Trophoblast cell (in vitro differentiated cells and primary cell): ENCODE results near the gene GOLGA6L1.
"Not testable (repeated sequence)": the region's sequence is repeated elsewhere in the genome, so short reads cannot be mapped to it uniquely, and the experiment has no call there.

ENCODE experiments used
- DNase-seq, 2 donors: peaks; one replicate each; pipeline ENCODE4 v3.0.0-alpha.2; 2016
- H2AFZ ChIP-seq: 2 replicates; pipeline ENCODE4 v1.6.1; 2013; ENCODE audit warnings: low read length, moderate library complexity, mild to moderate bottlenecking; ENCODE audit not compliant: insufficient read depth, poor library complexity
- H2AK5ac ChIP-seq: 2 replicates; pipeline ENCODE4 v1.6.1; 2013; ENCODE audit warnings: mild to moderate bottlenecking, low read length
- H2BK120ac ChIP-seq: 2 replicates; pipeline ENCODE4 v1.6.1; 2013; ENCODE audit warnings: low read length, mild to moderate bottlenecking, moderate library complexity; ENCODE audit not compliant: insufficient read depth, poor library complexity
- H2BK12ac ChIP-seq: 2 replicates; pipeline ENCODE4 v1.6.1; 2013; ENCODE audit warnings: mild to moderate bottlenecking, low read length, moderate library complexity
- H2BK5ac ChIP-seq: 2 replicates; pipeline ENCODE4 v1.6.1; 2013; ENCODE audit warnings: low read length, low read depth, moderate library complexity, mild to moderate bottlenecking; ENCODE audit not compliant: poor library complexity
- H3K14ac ChIP-seq: 2 replicates; pipeline ENCODE4 v1.6.1; 2013; ENCODE audit warnings: mild to moderate bottlenecking, low read length
- H3K18ac ChIP-seq: 2 replicates; pipeline ENCODE4 v1.6.1; 2013; ENCODE audit warnings: mild to moderate bottlenecking, low read length
- H3K23ac ChIP-seq: 2 replicates; pipeline ENCODE4 v1.6.1; 2013; ENCODE audit warnings: low read length
- H3K27ac ChIP-seq: 2 replicates; pipeline ENCODE4 v1.5.1; 2013; ENCODE audit warnings: low read depth, mild to moderate bottlenecking, inconsistent platforms, low read length, moderate library complexity
- H3K27me3 ChIP-seq: 2 replicates; pipeline ENCODE4 v1.6.1; 2013; ENCODE audit warnings: inconsistent platforms, mild to moderate bottlenecking, low read length, moderate library complexity; ENCODE audit not compliant: insufficient read depth
- H3K36me3 ChIP-seq, 2 experiments: 1 replicate in 1 of 2; 2 replicates in 1 of 2; pipeline ENCODE4 v1.6.1; 2013; ENCODE audit warnings: low read length in 2 of 2, mild to moderate bottlenecking in 2 of 2, moderate library complexity in 1 of 2; ENCODE audit not compliant: insufficient read depth in 2 of 2, control insufficient read depth in 1 of 2
- H3K4ac ChIP-seq: 2 replicates; pipeline ENCODE4 v1.6.1; 2013; ENCODE audit warnings: low read depth, mild to moderate bottlenecking, low read length, moderate library complexity
- H3K4me1 ChIP-seq, 2 experiments: 1 replicate in 1 of 2; 2 replicates in 1 of 2; pipeline ENCODE4 v1.6.1; 2013; ENCODE audit warnings: low read length in 2 of 2, mild to moderate bottlenecking in 2 of 2, moderate library complexity in 1 of 2; ENCODE audit not compliant: insufficient read depth in 2 of 2, control insufficient read depth in 1 of 2
- H3K4me2 ChIP-seq: 2 replicates; pipeline ENCODE4 v1.6.1; 2013; ENCODE audit warnings: inconsistent platforms, mild to moderate bottlenecking, low read length, moderate library complexity
- H3K4me3 ChIP-seq: 2 replicates; pipeline ENCODE4 v1.5.1; 2013; ENCODE audit warnings: mild to moderate bottlenecking, low read depth, low read length, inconsistent platforms
- H3K79me1 ChIP-seq: one replicate; pipeline ENCODE4 v1.6.1; 2013; ENCODE audit warnings: low read length
- H3K79me2 ChIP-seq: 2 replicates; pipeline ENCODE4 v1.6.1; 2013; ENCODE audit warnings: low read length, mild to moderate bottlenecking; ENCODE audit not compliant: control insufficient read depth, insufficient read depth, poor library complexity
- H3K9ac ChIP-seq: 2 replicates; pipeline ENCODE4 v1.6.1; 2013; ENCODE audit warnings: mild to moderate bottlenecking, low read length
- H3K9me3 ChIP-seq: 2 replicates; pipeline ENCODE4 v1.6.1; 2013; ENCODE audit warnings: low read depth, mild to moderate bottlenecking, control low read depth, inconsistent platforms, low read length; ENCODE audit not compliant: insufficient read depth
- H4K12ac ChIP-seq: 2 replicates; pipeline ENCODE4 v1.6.1; 2013; ENCODE audit warnings: low read depth, mild to moderate bottlenecking, low read length, moderate library complexity
- H4K8ac ChIP-seq: 2 replicates; pipeline ENCODE4 v1.6.1; 2013; ENCODE audit warnings: low read depth, mild to moderate bottlenecking, low read length, moderate library complexity
- H4K91ac ChIP-seq: one replicate; pipeline ENCODE4 v1.6.1; 2013; ENCODE audit warnings: low read depth, mild to moderate bottlenecking, low read length, moderate library complexity
- WGBS: extraction: QIAGEN DNeasy Blood & Tissue Kit; methylation state at CpG from one replicate; pipeline ENCODE4 v1.1.7; 2013; ENCODE audit warnings: missing lambda C conversion rate; ENCODE audit not compliant: insufficient read length, insufficient coverage; ENCODE audit errors: extremely low coverage; 5-methylcytosine and 5-hydroxymethylcytosine counted together

Gene GOLGA6L1

DNA sequence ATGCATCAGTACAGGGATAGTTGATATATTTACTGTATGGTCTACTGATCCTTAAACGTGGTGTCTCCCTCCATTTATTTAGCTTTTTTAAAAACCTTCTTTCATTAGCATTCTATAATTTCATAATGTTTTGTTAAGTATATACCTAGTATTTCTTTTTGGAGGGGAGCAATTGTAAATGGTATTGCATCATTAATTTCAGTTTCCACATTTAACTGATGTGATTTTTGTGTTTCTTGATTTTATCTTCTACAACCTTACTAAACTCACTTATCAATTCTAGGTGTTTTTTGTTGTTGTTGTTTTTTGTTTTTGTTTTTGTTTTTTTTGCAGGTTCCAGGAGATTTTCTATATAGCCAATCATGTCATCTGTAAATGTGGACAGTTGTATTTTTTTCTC, 18.4 kb downstream of the GOLGA6L1 start:
- H3K27me3 ChIP-seq, result no peaks in the 10 kb centered on the region
- H3K9ac ChIP-seq, result no peak overlapping the region
- H3K4ac ChIP-seq, result no peak overlapping the region
- no peak overlapping the region for H3K4me2 ChIP-seq
- no CpG with 5 or more reads among the region's 1 CpG for WGBS
- no peak overlapping the region for H4K91ac ChIP-seq
- no peak overlapping the region for H2AK5ac ChIP-seq
- no peaks in the 10 kb centered on the region for H3K4me1 ChIP-seq
- H3K27ac ChIP-seq, result no peak overlapping the region
- no peak overlapping the region for H3K4me3 ChIP-seq
- H4K12ac ChIP-seq, result no peak overlapping the region
- no peak overlapping the region for H4K8ac ChIP-seq
- H2AFZ ChIP-seq, result no peak overlapping the region
- no peak for DNase-seq
- no peak overlapping the region for H2BK120ac ChIP-seq
- no peaks in the 10 kb centered on the region for H3K9me3 ChIP-seq
- no peak overlapping the region for H3K18ac ChIP-seq
- no peak overlapping the region for H2BK5ac ChIP-seq
- H3K36me3 ChIP-seq, result no peaks in the 10 kb centered on the region
- no peaks in the 10 kb centered on the region for H3K79me2 ChIP-seq
- no peak overlapping the region for H3K23ac ChIP-seq
- H2BK12ac ChIP-seq, result no peak overlapping the region
- no peaks in the 10 kb centered on the region for H3K79me1 ChIP-seq
- no peak overlapping the region for H3K14ac ChIP-seq

DNA sequence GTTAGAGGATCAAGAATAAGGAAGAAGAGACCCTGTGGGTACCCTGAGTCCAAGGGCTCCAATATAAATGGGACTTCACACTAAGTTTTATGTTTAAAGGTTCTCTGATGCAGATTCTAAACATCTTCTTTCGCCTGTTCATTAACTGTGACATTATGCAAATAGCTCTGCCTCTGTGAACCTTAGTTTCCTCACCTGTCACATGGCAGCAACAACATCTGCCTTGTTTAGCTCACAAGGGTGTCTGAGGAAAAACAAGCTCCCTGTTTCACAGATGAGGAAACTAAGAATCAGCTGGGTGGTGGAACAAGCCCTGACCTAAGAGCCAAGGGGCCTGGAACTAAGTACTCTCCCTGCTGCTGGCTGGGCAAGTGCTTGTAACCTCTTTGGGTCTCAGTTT, 40.8 kb downstream of the GOLGA6L1 start:
- no peak overlapping the region for H4K91ac ChIP-seq
- no peak overlapping the region for H3K23ac ChIP-seq
- no peak overlapping the region for H3K18ac ChIP-seq
- H3K79me1 ChIP-seq, result no peaks in the 10 kb centered on the region
- H3K27me3 ChIP-seq, result no peaks in the 10 kb centered on the region
- H3K4ac ChIP-seq, result no peak overlapping the region
- no peak overlapping the region for H2AFZ ChIP-seq
- H2AK5ac ChIP-seq, result no peak overlapping the region
- H3K79me2 ChIP-seq, result no peaks in the 10 kb centered on the region
- H3K27ac ChIP-seq, result no peak overlapping the region
- no peaks in the 10 kb centered on the region for H3K4me1 ChIP-seq
- no peak for DNase-seq
- WGBS, result no CpG with 5 or more reads among the region's 1 CpG
- H4K8ac ChIP-seq, result no peak overlapping the region
- no peak overlapping the region for H4K12ac ChIP-seq
- no peak overlapping the region for H3K9ac ChIP-seq
- peaks cover 6% of the 10 kb centered on the region for H3K9me3 ChIP-seq
- H3K4me3 ChIP-seq, result no peak overlapping the region
- H2BK120ac ChIP-seq, result no peak overlapping the region
- H3K36me3 ChIP-seq, result no peaks in the 10 kb centered on the region
- H3K14ac ChIP-seq, result no peak overlapping the region
- H2BK12ac ChIP-seq, result no peak overlapping the region
- no peak overlapping the region for H2BK5ac ChIP-seq
- H3K4me2 ChIP-seq, result no peak overlapping the region

GRCh38 chr15:23083115-23083514, 53.5 kb downstream of the GOLGA6L1 start:
- no peak overlapping the region for H4K8ac ChIP-seq
- H3K4me2 ChIP-seq, result no peak overlapping the region
- H3K23ac ChIP-seq, result no peak overlapping the region
- no peak overlapping the region for H3K4me3 ChIP-seq
- WGBS, result no CpG with 5 or more reads among the region's 1 CpG
- no peaks in the 10 kb centered on the region for H3K4me1 ChIP-seq
- no peak for DNase-seq
- no peak overlapping the region for H3K4ac ChIP-seq
- H3K79me2 ChIP-seq, result no peaks in the 10 kb centered on the region
- H3K27me3 ChIP-seq, result no peaks in the 10 kb centered on the region
- H3K14ac ChIP-seq, result no peak overlapping the region
- H2BK5ac ChIP-seq, result no peak overlapping the region
- H2BK120ac ChIP-seq, result no peak overlapping the region
- H3K9ac ChIP-seq, result no peak overlapping the region
- H3K9me3 ChIP-seq, result peaks cover 3% of the 10 kb centered on the region
- no peak overlapping the region for H3K18ac ChIP-seq
- H2AK5ac ChIP-seq, result no peak overlapping the region
- H2AFZ ChIP-seq, result no peak overlapping the region
- H3K79me1 ChIP-seq, result no peaks in the 10 kb centered on the region
- no peak overlapping the region for H4K12ac ChIP-seq
- no peak overlapping the region for H2BK12ac ChIP-seq
- H3K36me3 ChIP-seq, result no peaks in the 10 kb centered on the region
- no peak overlapping the region for H4K91ac ChIP-seq
- no peak overlapping the region for H3K27ac ChIP-seq

GRCh38 chr15:23081996-23082737, 54.5 kb downstream of the GOLGA6L1 start:
- not testable (repeated sequence) for H3K79me1 ChIP-seq, H3K27me3 ChIP-seq, H2AK5ac ChIP-seq, H3K4me3 ChIP-seq, H2BK120ac ChIP-seq, H2AFZ ChIP-seq, H3K79me2 ChIP-seq, H3K9me3 ChIP-seq, H3K4ac ChIP-seq, H4K91ac ChIP-seq, H3K23ac ChIP-seq, H3K4me1 ChIP-seq, H2BK12ac ChIP-seq, H3K27ac ChIP-seq, H3K14ac ChIP-seq, H3K9ac ChIP-seq, H4K8ac ChIP-seq, DNase-seq, H3K18ac ChIP-seq, H4K12ac ChIP-seq, H3K4me2 ChIP-seq, H3K36me3 ChIP-seq, H2BK5ac ChIP-seq
- WGBS, result no CpG with 5 or more reads among the region's 8 CpGs
